NCI-H1048 (cell line): ENCODE measurements around the gene NTNG1.

Source experiments
- DNase-seq: peaks from one replicate; lab custom pipeline; 2025; lab: John Stamatoyannopoulos, UW

The NTNG1 gene

DNA sequence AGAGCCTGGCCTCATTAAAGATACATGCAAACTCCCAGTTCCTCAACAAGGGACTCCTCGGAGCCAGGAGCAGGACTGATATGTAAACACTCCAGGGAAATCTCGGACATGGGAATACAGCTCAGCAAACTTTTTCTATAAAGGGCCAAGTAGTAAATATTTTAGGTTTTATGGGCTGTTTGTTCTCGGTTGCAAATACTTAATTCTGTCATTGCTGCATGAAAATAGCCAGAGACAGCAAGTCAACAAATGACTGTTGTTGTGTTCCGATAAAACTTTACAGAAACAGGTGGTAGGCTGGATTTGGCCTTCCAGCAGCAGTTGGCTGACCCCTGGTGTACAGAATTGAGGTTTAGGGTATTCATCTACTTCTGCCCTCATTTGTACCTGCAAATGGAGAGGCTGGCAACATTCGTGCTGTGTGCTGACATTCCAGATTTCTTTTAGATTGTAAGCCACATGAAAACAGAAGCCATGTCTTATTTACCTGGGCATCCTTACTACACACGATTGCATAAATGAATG is 360.3 kb downstream of the NTNG1 start:
- no peak for DNase-seq

DNA sequence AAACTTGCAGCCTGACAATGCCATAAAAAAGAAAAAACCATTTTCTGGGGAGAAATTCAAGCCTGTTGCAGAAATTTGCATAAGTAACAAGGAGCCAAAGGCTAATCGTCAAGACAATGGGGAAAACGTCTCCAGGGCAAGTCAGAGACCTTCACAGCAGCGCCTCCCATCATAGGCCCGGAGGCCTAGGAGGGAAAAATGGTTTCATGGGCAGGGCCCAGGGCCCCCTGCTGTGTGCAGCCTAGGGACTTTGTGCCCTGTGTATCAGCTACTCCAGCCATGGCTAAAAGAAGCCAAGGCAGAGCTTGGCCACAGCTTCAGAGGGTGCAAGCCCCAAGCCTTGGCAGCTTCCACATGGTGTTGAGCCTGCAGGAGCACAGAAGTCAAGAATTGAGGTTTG is 369.5 kb downstream of the NTNG1 start:
- DNase-seq: no peak

DNA sequence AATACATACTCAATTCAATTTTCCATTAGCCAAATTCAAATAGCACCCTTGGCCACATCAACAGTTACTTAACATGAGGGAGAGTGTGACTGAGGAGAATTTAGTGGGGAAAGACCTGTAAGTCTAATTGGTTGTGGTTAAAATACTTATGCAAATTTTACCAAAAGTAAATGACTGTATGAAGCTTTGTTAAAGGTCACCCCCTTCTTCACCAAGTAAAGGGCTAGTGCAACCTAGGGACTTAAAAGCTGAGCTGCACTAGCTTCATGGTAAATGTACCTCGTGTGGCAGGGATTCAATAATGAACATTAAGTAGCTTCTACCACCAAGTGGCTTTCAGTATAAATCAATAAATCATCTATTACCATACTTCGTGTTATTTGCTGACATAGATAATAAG is 372.0 kb downstream of the NTNG1 start:
- DNase-seq: no peak

DNA sequence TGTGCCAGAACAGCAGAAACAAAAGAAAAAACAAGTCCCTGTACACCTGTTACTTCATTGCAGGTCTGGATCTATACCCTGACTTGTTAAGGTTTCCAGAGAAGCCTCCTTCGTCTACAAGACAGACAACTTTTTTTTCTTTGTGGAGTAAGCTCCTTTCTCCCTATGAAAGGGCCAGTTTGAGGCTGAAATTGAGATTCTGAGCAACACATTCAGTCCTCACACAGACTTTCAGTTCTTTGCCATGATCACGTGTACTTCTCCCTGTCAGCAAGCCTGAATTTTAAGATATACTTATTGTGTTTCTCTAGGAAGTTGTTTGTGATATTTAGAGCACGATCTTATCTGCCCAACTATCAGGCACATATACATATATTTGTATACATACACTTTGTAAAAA is 374.0 kb downstream of the NTNG1 start:
- no peak for DNase-seq

- no peak for DNase-seq
Observed at GRCh38 chr1:107515702-107516101, 374.9 kb downstream of the NTNG1 start.

DNA sequence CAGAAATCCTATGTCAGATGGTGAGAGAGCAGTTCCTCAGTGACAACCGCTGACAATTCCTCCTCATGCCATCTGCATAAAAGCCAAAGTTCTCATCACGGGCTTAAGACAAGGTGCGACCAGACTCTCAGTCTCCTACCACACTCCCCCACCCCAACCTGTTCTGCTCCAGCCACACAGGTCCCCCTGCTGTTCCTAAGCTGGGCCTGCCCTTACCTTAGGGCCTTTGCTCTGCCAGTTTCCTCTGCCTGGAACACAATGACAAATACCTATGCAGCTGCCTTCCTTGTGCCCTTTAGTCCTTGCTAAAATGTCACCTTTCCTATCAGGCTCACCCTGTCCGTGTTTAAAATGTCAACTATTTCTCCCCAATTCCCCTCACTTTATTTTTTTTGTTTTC is 382.2 kb downstream of the NTNG1 start:
- no peak for DNase-seq

DNA sequence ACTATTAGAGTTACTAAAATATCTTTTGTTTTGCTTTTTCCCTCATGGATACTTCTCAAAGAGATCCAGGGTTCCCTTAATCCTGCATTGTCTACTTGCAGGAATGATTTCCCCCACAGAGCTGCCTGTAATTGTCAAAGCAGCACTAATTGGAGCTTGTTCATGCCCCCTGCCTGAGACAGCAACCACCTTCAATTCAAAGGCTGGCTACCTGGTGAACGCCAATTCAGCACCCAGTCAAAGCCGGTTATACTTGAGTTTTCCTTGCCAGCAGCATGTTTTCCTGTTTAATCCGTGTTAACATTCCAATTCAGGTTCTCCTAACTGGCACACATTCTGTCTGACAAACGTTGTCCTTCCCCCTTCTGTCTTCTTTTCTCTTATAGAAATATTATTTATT is 382.9 kb downstream of the NTNG1 start:
- DNase-seq: no peak

- DNase-seq: no peak
Observed at GRCh38 chr1:107524301-107524700, 383.5 kb downstream of the NTNG1 start.

DNA sequence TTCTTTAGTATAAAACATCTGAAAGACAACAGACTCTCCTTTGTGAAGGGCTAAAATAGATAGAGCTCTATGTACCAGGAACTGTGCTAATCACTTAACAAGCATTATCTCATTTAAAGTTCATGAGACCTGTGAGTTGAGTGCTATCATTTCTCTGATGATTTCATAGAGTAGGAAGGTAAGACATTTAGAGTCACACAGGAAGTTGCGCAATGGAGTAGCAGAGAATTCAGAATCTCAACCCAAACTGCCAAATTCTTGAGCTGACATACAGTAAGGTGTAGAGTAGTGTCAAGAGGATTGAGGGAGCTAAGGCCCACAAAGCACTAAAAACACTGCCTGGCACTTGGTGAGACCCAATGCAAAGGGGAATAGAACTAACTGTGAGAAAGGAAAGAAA is 384.3 kb downstream of the NTNG1 start:
- DNase-seq: no peak

DNA sequence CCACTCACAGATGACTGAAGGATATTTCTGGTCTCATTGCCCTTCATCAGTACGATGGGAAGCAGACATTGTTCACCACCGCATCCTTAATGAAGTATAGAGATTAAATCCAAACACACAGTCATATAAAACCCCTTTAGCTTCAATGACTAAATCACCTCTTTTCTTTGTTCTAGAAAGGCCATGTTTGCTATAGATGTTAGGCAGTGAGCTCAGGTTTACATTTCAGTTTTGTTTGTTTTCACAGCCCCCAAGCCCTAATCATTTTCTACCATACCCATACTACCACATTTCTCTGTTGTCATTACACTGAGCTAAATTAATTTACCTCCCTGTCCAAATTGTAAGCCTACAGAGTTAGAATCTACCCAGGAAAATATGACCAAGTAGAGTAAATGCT is 385.1 kb downstream of the NTNG1 start:
- no peak for DNase-seq

GRCh38 chr1:107526524-107527198 is 385.8 kb downstream of the NTNG1 start:
- no peak for DNase-seq

- peak; percentile 24 for DNase-seq
Observed at GRCh38 chr1:107529511-107530149, 388.8 kb downstream of the NTNG1 start.

- no peak for DNase-seq
Observed at GRCh38 chr1:107530543-107530942, 389.7 kb downstream of the NTNG1 start.

GRCh38 chr1:107531065-107531908 is 390.4 kb downstream of the NTNG1 start:
- no peak for DNase-seq

DNA sequence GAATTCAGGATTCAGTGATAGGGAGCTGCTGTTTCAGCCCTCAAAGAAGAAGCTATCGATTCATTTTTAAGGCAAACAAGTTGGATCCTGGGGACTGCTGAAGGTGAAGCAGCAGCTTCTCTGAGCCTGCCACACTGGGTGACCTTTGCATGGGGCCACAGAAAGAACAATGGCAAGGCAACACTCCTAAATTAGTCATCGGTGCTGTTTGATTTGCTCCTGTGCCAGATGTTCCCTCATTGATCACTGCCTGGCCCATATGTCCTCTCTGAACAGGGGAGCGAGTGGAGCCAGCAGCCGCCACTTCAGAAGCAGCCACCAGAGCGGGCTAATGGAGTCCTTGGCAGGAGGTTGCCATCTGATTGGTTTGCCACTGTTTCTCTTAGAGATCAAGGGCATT is 391.5 kb downstream of the NTNG1 start:
- no peak for DNase-seq
